ENCODE results near the gene COL27A1.

GRCh38 chr9:114240647-114241558 lies 85.6 kb downstream of the COL27A1 start:
- no peak for TF ChIP-seq RARB (CRISPR knock-in tag; IDR thresholded peaks at IDR 0.05)
- TF ChIP-seq ESRRG (CRISPR knock-in tag; IDR thresholded peaks at IDR 0.05): no peak
- TF ChIP-seq PATZ1 (CRISPR knock-in tag; IDR thresholded peaks at IDR 0.05; ENCODE audit: borderline replicate concordance): no peak
- no peak for TF ChIP-seq ZFP3 (CRISPR knock-in tag; IDR thresholded peaks at IDR 0.05)
- no peak for TF ChIP-seq SNAI2 (CRISPR knock-in tag; IDR thresholded peaks at IDR 0.05)
- TF ChIP-seq CSRNP3 (CRISPR knock-in tag; IDR thresholded peaks at IDR 0.05): no peak
- no peak for TF ChIP-seq ZFP30 (CRISPR knock-in tag; IDR thresholded peaks at IDR 0.05)
- no peak for TF ChIP-seq ARNTL (CRISPR knock-in tag; IDR thresholded peaks at IDR 0.05; ENCODE audit: borderline replicate concordance, low read depth)
- no peak for TF ChIP-seq POU6F1 (CRISPR knock-in tag; IDR thresholded peaks at IDR 0.05; ENCODE audit: borderline replicate concordance, low read depth)
